Forelimb muscle (tissue), 1 donor: Measurements from ENCODE around the gene ABCC6. TPM values are rescaled to one million over a fixed set of nuclear protein-coding genes. Genes with fewer than 3 reads are reported as not detected.
"Not testable (repeated sequence)": the region's sequence is repeated elsewhere in the genome, so short reads cannot be mapped to it uniquely, and the experiment has no call there.

Experiments used
- DNase-seq: peaks from one replicate; pipeline ENCODE4 v3.0.0-alpha.2; 2013; ENCODE audit warnings: low read depth
- polyA plus RNA-seq: library from polyadenylated mRNA; unstranded; fragments of 120-200 nt; gene quantifications from one replicate; pipeline ENCODE4 v1.2.1, GENCODE V29; 2013; ENCODE audit not compliant: insufficient read length

Gene ABCC6
- polyA plus RNA-seq, 1 donor: 1.3 TPM

GRCh38 chr16:16161319-16161718 lies 62.0 kb downstream of the ABCC6 start:
- DNase-seq: no peak

GRCh38 chr16:16159662-16160061 lies 63.6 kb downstream of the ABCC6 start:
- no peak for DNase-seq

GRCh38 chr16:16158741-16159374 lies 64.4 kb downstream of the ABCC6 start:
- no peak for DNase-seq

GRCh38 chr16:16158082-16158658 lies 65.1 kb downstream of the ABCC6 start:
- DNase-seq: no peak

- DNase-seq: no peak
Measured at GRCh38 chr16:16157166-16157565, 66.1 kb downstream of the ABCC6 start.

GRCh38 chr16:16155234-16155633 lies 68.1 kb downstream of the ABCC6 start:
- DNase-seq: no peak

- no peak for DNase-seq
Measured at GRCh38 chr16:16154281-16154951, 68.9 kb downstream of the ABCC6 start.

- DNase-seq: not testable (repeated sequence)
Measured at GRCh38 chr16:16153000-16153399, 70.3 kb downstream of the ABCC6 start.

GRCh38 chr16:16151315-16151714 lies 72.0 kb downstream of the ABCC6 start:
- DNase-seq: no peak

GRCh38 chr16:16150878-16151152 lies 72.5 kb downstream of the ABCC6 start:
- DNase-seq: no peak

GRCh38 chr16:16150117-16150877 lies 73.0 kb downstream of the ABCC6 start:
- peak; percentile 38 for DNase-seq

- no peak for DNase-seq
Measured at GRCh38 chr16:16149710-16150116, 73.6 kb downstream of the ABCC6 start.

GRCh38 chr16:16148755-16149154 lies 74.5 kb downstream of the ABCC6 start:
- DNase-seq: no peak

- DNase-seq: not testable (repeated sequence)
Measured at GRCh38 chr16:16148000-16148599, 75.2 kb downstream of the ABCC6 start.

GRCh38 chr16:16147316-16147999 lies 75.8 kb downstream of the ABCC6 start:
- DNase-seq: no peak

- DNase-seq: no peak
Measured at GRCh38 chr16:16146380-16147315, 76.6 kb downstream of the ABCC6 start.

GRCh38 chr16:16145286-16145685 lies 78.0 kb downstream of the ABCC6 start:
- DNase-seq: no peak

GRCh38 chr16:16144416-16144815 lies 78.9 kb downstream of the ABCC6 start:
- no peak for DNase-seq

GRCh38 chr16:16143931-16144330 lies 79.4 kb downstream of the ABCC6 start:
- DNase-seq: no peak

GRCh38 chr16:16143038-16143763 lies 80.1 kb downstream of the ABCC6 start:
- no peak for DNase-seq
